ENCODE results near the gene RPS6KA2. TPM values are rescaled to one million over a fixed set of nuclear protein-coding genes. Genes with fewer than 3 reads are reported as not detected.

RPS6KA2 gene
- total and polyA plus RNA-seq, 2 donors (not counting 3 experiments of a cell fraction or from before 2014, with no cell fraction given), result 54.5 to 75.8 TPM

DNA sequence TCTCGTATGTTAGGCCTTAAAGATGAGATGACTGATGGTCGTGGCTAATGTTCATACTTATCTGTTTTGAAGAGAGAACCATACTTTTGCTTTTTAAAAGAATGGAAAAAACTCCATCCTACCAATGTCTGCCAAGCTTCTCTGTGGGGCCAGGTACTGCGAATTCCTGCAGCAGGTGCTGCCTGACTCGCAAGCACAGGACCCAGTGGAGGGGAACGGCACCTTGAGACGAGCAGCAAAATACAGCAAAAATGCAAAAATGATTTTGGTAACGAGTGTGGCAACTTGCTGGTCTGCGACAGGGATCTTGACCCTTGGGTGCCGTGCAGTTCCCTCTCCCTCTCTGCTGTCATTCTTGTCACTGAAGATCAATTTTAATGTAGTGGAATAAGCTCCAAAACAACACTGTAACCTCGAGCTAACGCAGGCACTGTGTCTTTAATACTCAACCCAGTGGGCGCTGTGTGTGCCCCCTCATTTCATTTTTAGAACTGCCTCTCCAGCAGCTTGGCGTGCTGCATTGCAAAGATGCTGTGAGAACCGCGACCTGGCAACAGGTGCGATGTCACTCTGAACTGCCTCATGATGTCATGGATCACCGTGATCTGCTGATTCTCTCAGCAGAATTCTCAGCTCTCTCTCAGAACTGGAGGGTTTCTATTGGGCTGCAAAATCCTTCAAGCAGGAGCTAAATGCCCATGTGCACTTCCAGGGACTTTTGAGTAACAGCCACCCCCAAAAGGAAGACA, 92.2 kb downstream of the RPS6KA2 start:
- peaks cover 2 to 41% of the 10 kb centered on the region in 2 experiments for H3K36me3 ChIP-seq (ENCODE audit: control insufficient read depth in 2 of 2, extremely low read depth in 1 of 2, insufficient read depth in 2 of 2, low read length in 2 of 2)
- no peak for DNase-seq (ENCODE audit: low read depth, low spot score)
- TF ChIP-seq GATA2 (IDR thresholded peaks at IDR 0.05; ENCODE audit: insufficient read depth, insufficient read length, low read depth, low read length) (no peak), MYC (IDR thresholded peaks at IDR 0.05; ENCODE audit: low read depth, low read length) (no peak), POLR2AphosphoS5 (IDR thresholded peaks at IDR 0.05; ENCODE audit: insufficient read depth, low read depth, low read length) (no peak), FOS (IDR thresholded peaks at IDR 0.05; ENCODE audit: borderline replicate concordance, insufficient read depth, low read length) (no peak), JUN (IDR thresholded peaks at IDR 0.05; ENCODE audit: borderline replicate concordance, insufficient read depth, insufficient read length, low read depth) (no peak), EZH2 (IDR thresholded peaks at IDR 0.05; ENCODE audit: borderline replicate concordance, low read depth, low read length, severe bottlenecking) (no peak), CTCF (IDR thresholded peaks at IDR 0.05; ENCODE audit: extremely low read depth in 1 of 2, insufficient read depth in 1 of 2, low read depth in 1 of 2, low read length in 2 of 2) (no peak), POLR2A (IDR thresholded peaks at IDR 0.05; ENCODE audit: low read depth, low read length) (no peak), MAX (IDR thresholded peaks at IDR 0.05; ENCODE audit: insufficient read depth, insufficient read length) (no peak)
- no peaks in the 10 kb centered on the region for H3K4me1 ChIP-seq (ENCODE audit: control insufficient read depth, extremely low read depth, insufficient read depth, low read length)
- H2AFZ ChIP-seq (ENCODE audit: low read depth, low read length), result no peak overlapping the region
- no peaks in the 10 kb centered on the region for H4K20me1 ChIP-seq (replicated peaks; ENCODE audit: control insufficient read depth, extremely low read depth, insufficient read depth, low read length)
- intact Hi-C loops (cut with micrococcal nuclease), result no loop called here
- H3K9me1 ChIP-seq (replicated peaks; ENCODE audit: control insufficient read depth, extremely low read depth, insufficient read depth, low read length), result no peaks in the 10 kb centered on the region
- no peak overlapping the region for H3K4me2 ChIP-seq (ENCODE audit: insufficient read depth, low read length)
- H3K9me3 ChIP-seq (replicated peaks; ENCODE audit: control insufficient read depth, insufficient read depth, low read length), result no peaks in the 10 kb centered on the region
- no TSS peak for BruUV-seq (replicated peaks)
- dilution Hi-C loops (cut with MboI; ENCODE audit: extremely low pct_ligation_motif_present, low sequenced_read_pairs), result no loop called here
- H3K27me3 ChIP-seq (ENCODE audit: control insufficient read depth in 2 of 2, insufficient read depth in 2 of 2, low read length in 2 of 2), result no peaks in the 10 kb centered on the region
- no peak overlapping the region for H3K27ac ChIP-seq (ENCODE audit: insufficient read depth, low read depth, low read length)
- H3K4me3 ChIP-seq (replicated peaks in 1 of 3; ENCODE audit: insufficient read depth in 1 of 3, low read depth in 1 of 3, low read length in 3 of 3), result no peak overlapping the region
- no peak overlapping the region for H3K9ac ChIP-seq (replicated peaks; ENCODE audit: extremely low read depth, insufficient read depth, low read length)
- ChIA-PET CTCF (interaction anchor here (0.8 to 1.5 kb wide), 5 partner anchors 10 to 50 kb away, joined by 3 to 5 read pairs (median 3); no protein-coding TSS in a partner anchor), POLR2A (no interaction called here)
- no peaks in the 10 kb centered on the region for H3K79me2 ChIP-seq (ENCODE audit: control insufficient read depth, insufficient read depth, low read length)
- no peak for FAIRE-seq

All from endothelial cell of umbilical vein (primary cell).